Hepatic stellate cell (primary cell): ENCODE results near the gene STOML1.
"Not testable (repeated sequence)": the region's sequence is repeated elsewhere in the genome, so short reads cannot be mapped to it uniquely, and the experiment has no call there.

ENCODE experiments used
- DNase-seq: peaks from one replicate; pipeline ENCODE4 v3.0.0; 2011; ENCODE audit warnings: low spot score

STOML1 gene

GRCh38 chr15:73987250-73987649 is 4.8 kb downstream of the STOML1 start:
- DNase-seq = no peak

DNA sequence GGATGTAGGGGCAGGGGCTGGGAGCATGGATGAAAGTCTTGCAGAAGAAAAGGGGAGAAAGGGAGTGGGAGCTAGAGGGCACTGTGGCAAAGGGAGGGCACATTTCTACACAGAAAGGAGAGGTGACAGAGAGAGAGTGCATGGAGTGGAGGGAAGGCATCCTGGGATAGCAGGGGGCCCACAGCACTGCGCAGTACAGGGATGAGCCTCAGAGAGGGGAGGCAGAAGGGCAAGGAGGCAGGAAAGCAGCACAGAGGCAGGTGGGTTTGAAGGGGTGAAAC is 5.4 kb downstream of the STOML1 start:
- no peak for DNase-seq

DNA sequence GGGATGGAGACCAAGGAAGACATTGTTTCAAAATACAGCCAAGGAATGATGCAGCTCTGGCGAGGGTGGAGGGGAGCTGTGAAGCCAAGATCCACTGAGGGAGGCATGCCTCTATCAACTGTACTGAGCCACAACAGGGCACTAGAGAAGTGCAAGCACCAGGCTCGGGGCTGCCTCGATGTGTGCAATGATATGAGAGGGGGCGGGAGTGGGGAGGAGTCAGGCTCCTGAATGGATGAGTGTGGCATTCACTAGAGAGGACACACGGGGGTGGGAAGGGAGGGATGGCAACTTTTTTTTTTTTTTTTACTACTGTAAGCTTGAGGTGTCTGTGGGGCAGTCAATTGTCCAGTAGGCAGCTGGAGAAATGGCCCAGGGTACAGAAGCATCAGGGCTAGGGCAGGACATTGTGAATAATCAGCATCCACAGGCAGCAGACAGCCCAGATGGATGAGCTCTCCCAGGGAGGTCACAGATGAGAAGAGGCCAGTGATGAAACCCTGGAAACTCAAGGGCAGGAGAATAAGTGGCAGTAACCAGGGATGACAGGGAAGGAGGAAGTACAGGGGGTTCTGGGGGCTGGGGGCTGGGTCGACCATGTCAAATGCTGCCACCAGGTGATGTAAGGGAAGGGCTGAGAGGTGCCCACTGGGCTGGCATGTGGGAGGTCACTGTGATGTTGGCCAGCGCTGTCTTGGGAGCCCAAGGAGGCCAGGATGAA is 5.9 kb downstream of the STOML1 start:
- no peak for DNase-seq

GRCh38 chr15:73985101-73985873 is 6.8 kb downstream of the STOML1 start:
- no peak for DNase-seq

DNA sequence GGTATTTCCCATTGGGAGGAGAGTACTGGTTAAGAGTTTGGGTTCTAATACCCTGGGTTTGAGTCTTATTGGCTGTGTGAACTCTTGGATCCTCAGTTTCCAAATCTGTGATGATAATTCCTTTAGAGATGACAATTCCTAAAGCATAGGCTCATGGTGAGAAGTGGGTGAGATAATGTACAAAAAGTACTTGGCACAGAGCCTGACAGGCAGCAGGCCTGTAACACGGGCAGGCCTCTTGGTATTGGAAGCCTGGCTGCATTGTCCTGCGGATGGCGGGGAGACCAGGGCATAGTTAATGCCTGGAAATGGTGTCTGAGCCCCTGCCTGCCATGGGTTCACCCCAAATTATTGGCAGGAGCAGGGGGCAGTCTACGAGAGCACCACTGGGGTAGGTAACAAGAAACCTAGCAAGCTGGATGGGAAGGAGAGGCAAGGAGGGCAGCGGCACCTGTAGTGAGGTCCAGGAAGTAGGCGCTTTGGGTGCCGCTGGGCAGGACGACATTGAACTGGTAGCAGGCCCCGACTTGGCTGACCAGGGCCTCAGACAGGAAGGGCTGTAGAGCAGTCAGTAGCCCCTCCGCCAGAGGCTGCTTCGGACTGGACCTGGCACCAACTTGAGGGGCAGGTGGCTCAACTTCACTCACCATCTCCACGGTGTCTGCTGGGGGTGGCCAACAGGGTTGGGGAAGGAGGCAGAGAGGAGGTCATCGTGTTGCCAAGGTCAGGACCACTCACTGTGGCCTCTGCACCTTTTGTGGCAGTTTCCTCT is 7.7 kb downstream of the STOML1 start:
- DNase-seq = no peak

GRCh38 chr15:73983773-73984172 is 8.3 kb downstream of the STOML1 start:
- DNase-seq = no peak

DNA sequence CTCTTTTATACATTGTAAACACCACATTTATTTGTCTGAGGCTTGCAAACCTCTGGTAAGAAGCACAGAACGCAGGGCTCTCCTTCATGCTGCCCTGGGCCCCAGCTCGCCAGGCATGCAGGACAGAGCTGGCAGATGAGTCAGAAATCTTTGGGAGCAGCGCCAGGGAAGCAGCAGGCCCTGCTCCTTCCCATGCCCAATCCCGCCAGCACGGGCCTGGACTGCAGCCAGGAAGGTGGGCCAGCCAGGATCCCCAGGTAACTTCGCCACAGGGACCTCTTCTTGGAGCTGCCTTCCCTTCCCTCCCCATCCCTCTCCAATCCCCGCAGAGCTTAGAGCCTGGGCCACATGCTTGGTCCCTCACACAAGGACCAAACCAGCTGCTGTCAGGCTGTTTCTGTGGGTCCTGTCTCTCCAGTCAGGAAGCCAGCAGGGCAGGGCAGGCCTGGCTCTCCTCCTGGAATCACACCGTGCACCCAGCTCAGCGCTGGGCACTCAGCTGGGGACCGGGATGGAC is 8.8 kb downstream of the STOML1 start:
- DNase-seq = peak; percentile 67

DNA sequence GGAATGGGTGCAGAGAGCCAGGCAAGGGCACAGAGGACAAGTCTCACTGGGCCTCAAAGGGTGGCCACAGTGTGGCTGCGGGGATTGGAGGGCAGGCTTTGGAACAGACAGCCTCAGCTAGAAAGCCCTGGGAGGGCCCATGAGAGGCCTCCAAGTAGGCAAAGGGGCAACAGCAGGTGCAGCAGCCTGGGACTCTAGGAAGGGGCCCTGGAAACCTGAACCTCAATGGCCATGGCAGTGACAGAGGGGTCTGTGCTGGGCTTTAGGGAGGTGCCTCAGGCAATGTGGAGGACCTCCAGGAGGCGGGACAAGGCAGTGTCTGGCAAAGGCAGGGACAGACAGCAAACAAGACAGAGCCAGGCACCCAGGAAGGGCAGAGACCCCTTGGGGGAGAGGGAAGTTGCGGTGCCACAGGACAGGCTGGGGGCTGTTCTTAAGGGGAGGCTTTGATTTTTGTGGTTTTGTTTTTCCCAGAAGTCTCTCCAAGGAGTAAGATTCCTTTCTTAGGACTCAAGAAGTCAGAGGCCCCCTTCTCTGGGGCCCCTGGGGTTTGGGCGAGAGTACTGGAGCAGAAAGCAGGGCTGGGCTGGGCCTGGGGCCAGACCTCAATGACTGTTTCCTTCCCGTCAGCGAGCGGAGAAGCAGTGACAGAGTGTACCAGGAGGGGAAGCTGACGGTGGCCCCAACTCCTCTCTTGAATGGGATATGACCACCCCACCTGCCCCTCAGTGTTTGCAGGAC is 9.7 kb downstream of the STOML1 start:
- DNase-seq = peak; percentile 79

- no peak for DNase-seq
Measured at GRCh38 chr15:73981761-73982221, 10.3 kb downstream of the STOML1 start.

- no peak for DNase-seq
Measured at GRCh38 chr15:73979636-73980035, 12.5 kb downstream of the STOML1 start.

DNA sequence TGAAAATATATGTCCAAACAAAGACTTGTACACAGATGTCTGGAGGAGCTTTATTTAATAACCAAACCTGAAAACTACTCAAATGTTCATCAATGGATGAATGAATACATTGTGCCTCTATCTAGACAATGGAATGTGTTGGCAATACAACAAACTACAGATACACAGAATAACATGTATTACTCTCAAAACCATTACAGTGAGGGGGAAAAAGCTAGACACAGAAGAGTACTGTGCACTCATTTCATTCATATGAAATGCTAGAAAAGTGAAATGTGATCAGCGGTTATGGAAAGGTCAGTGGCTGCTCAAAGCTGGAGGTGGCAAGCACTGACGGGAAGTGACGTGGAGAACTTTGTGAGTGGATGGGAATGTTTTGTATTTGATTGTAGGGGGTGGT is 13.2 kb downstream of the STOML1 start:
- no peak for DNase-seq

DNA sequence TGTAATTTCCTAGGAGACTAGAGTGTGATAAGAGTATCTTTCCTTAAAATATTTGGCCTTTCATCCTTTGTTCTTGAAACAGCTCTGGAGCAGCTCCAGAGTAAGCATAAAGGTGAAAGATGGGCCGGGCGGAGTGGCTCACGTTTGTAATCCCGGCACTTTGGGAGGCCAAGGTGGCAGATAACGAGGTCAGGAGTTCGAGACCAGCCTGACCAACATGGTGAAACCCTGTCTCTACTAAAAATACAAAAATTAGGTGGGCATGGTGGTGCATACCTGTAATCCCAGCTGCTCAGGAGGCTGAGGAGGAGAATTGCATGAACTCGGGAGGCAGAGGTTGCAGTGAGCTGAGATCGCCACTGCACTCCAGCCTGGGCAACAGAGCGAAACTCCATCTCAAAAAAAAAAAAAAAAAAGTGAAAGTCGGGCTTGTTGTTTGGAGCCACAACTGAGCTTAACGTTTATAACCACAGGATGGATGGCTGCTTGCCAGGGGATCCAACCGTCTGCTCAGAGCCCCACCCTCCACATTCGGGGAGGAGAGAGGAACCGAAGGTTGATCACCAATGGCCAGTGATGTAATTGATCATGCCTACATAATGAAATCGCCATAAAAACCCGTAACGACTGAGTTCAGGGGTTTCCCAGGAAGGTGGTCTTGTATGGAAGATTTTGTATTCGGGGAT is 16.5 kb downstream of the STOML1 start:
- DNase-seq = not testable (repeated sequence)

DNA sequence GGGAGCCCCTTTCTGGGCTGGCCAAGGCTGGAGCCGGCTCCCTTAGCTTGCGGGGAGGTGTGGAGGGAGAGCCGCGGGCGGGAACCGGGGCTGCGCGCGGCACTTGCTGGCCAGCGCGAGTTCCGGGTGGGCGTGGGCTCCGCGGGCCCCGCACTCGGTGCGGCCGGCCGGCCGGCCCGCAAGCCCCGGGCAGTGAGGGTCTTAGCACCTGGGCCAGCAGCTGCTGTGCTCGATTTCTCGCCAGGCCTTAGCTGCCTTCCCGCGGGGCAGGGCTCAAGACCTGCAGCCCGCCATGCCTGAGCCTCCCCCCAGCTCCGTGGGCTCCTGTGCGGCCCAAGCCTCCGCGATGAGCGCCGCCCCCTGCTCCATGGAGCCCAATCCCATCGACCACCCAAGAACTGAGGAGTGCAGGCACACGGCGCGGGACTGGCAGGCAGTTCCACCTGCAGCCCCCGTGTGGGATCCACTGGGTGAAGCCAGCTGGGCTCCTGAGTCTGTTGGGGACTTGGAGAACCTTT is 18.4 kb downstream of the STOML1 start:
- not testable (repeated sequence) for DNase-seq

- peak; percentile 79 for DNase-seq
Measured at GRCh38 chr15:73972984-73973682, 19.0 kb downstream of the STOML1 start.

- no peak for DNase-seq
Measured at GRCh38 chr15:73969151-73969759, 22.8 kb downstream of the STOML1 start.

DNA sequence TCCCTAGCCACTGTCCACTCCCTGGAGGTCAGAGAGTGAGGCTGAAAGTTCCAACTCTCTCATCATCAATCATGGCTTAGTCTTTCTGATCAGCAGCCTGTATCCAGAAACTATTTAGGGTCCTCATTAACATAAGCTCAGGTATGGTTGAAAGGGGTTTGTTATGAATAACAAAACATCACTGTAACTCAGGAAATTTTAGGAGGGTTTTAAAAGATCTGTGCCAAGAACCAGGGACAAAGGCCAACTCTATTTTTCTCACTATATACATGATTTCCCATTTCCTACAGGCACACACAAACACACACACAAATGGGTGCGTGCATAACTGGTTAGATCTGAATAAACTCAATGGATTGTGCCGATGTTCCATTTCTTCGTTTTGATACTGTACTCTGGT is 23.6 kb downstream of the STOML1 start:
- no peak for DNase-seq

GRCh38 chr15:73965758-73966113 is 26.4 kb downstream of the STOML1 start:
- no peak for DNase-seq

DNA sequence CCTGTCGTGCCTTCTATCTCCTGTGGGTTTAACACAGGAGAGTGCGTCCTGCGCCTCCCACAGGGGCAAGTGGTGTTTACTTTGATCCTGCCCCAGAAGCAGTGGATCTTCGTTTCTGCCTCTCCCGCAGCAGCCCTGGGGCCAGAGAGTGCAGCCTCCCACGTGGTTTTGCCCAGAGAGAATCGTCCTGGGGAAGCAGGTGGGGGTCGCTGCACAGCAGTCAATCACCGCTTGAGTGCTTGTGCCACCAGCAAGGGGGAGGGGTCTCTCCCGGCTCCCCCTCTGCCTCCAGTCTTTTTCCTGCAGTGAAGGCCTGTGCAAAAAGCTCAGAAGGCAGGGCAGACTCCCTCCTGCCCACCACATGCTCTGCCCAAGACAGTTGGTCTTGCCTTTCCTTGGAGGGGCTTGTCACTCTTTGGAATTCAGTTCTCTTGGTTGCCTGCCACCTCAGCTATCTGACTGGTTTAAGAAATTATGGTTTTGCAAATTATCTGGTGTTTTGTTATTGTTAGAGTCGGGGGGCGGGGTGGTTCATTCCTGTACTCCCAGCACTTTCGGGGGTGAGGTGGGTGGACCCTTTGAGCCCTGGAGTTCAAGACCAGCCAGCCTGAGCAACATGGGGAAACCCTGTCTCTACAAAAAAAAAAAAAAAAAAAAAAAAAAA is 26.9 kb downstream of the STOML1 start:
- DNase-seq = no peak

GRCh38 chr15:73964736-73965093 is 27.4 kb downstream of the STOML1 start:
- peak; percentile 82 for DNase-seq

- no peak for DNase-seq
Measured at GRCh38 chr15:73962433-73962832, 29.7 kb downstream of the STOML1 start.
